Nephron progenitor cell (in vitro differentiated cells): ENCODE measurements around the gene NR6A1.

Experiments used
- DNase-seq: peaks from one replicate; pipeline ENCODE4 v3.0.0; 2021
- H3K27ac Mint-ChIP-seq: 2 replicates; pipeline ENCODE4 v1.8.0; 2021; ENCODE audit warnings: mild to moderate bottlenecking, moderate library complexity, mixed read lengths
- H3K27me3 Mint-ChIP-seq: 2 replicates; pipeline ENCODE4 v1.8.0; 2021; ENCODE audit warnings: mild to moderate bottlenecking, low read depth, mixed read lengths; ENCODE audit not compliant: poor library complexity
- H3K36me3 Mint-ChIP-seq: 2 replicates; pipeline ENCODE4 v1.8.0; 2021; ENCODE audit warnings: low read depth, mixed read lengths
- H3K4me1 Mint-ChIP-seq: 2 replicates; pipeline ENCODE4 v1.8.0; 2021; ENCODE audit warnings: mixed read lengths
- H3K4me3 Mint-ChIP-seq: 2 replicates; pipeline ENCODE4 v1.8.0; 2021; ENCODE audit warnings: mild to moderate bottlenecking, moderate library complexity, mixed read lengths
- H3K9me3 Mint-ChIP-seq: 2 replicates; pipeline ENCODE4 v1.8.0; 2021; ENCODE audit warnings: mild to moderate bottlenecking, moderate library complexity, mixed read lengths
- TF ChIP-seq, protein P1 (sequence below): fragments of 200-600 bp; sonication (generic); IDR thresholded peaks from 2 replicates; pipeline ENCODE4 v1.5.0; 2021; ENCODE audit warnings: antibody characterized with exemption

NR6A1 gene

DNA sequence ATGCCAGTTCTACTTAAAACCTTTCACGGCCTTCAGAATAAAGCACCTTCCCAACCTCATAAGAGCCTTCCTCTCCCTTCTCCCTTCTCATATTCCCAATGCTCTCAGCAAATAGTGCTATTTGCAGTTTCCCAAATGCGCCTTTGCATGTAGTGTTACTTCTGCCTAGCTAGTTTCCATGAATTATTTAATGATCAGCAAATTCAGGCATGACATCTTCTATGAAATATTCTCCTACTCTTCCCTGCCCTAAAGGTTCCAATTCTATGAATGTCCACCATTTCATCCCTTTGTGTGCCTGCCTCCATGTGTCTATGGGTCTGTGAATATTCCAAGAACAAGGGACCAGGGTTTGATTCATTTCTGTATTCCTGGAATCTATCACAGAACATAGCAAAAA is 165.1 kb downstream of the NR6A1 start:
- Mint-ChIP-seq H3K27me3 (no peaks in the 10 kb centered on the region), H3K9me3 (no peaks in the 10 kb centered on the region), H3K27ac (peak overlapping the region; percentile 3), H3K4me1 (peaks cover 36% of the 10 kb centered on the region), H3K4me3 (no peak overlapping the region), H3K36me3 (peaks cover 6% of the 10 kb centered on the region)
- TF ChIP-seq, protein P1, sequence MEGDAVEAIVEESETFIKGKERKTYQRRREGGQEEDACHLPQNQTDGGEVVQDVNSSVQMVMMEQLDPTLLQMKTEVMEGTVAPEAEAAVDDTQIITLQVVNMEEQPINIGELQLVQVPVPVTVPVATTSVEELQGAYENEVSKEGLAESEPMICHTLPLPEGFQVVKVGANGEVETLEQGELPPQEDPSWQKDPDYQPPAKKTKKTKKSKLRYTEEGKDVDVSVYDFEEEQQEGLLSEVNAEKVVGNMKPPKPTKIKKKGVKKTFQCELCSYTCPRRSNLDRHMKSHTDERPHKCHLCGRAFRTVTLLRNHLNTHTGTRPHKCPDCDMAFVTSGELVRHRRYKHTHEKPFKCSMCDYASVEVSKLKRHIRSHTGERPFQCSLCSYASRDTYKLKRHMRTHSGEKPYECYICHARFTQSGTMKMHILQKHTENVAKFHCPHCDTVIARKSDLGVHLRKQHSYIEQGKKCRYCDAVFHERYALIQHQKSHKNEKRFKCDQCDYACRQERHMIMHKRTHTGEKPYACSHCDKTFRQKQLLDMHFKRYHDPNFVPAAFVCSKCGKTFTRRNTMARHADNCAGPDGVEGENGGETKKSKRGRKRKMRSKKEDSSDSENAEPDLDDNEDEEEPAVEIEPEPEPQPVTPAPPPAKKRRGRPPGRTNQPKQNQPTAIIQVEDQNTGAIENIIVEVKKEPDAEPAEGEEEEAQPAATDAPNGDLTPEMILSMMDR, result no peak
- DNase-seq, result no peak

DNA sequence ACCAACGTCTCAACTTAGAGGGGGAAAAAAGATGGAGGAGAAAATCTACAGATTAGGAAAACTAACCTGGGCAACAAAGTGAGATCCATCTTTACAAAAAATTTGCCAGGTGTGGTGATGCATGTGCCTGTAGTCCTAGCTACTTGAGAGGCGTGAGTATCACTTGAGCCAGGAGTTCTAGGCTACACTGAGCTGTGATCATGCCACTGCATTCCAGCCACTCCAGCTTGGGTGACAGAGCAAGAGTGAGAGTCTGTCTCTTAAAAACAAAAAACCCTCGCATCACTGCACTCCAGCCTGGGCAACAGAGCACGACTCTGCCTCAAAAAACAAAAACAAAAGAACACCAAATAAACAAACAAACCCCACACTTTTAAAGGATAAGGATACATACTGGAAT is 165.9 kb downstream of the NR6A1 start:
- Mint-ChIP-seq H3K27ac (peak overlapping the region; percentile 46), H3K27me3 (no peaks in the 10 kb centered on the region), H3K4me1 (peaks cover 36% of the 10 kb centered on the region), H3K36me3 (peaks cover 11% of the 10 kb centered on the region), H3K9me3 (peaks cover 5% of the 10 kb centered on the region), H3K4me3 (no peak overlapping the region)
- TF ChIP-seq, protein P1, result no peak
- DNase-seq, result no peak

DNA sequence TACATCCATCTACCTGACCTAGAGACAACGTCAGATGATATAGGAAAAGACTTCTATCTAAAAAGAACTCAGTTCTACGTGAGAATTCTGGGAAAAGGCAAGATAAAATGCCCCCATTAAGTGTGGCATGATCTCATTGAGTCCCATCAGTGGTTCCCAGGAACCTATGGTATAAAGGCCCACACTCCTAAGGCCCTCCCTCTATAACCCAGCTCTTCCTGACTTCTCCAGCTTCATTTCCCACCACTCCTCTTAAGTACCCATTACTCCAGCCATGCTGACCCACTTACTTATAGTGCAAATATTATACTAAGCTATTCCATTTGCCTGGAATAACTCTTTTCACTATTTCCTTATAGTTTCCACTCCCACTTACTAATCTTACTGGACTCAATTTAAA is 168.5 kb downstream of the NR6A1 start:
- Mint-ChIP-seq H3K9me3 (peaks cover 9% of the 10 kb centered on the region), H3K27me3 (no peaks in the 10 kb centered on the region), H3K4me1 (peaks cover 42% of the 10 kb centered on the region), H3K36me3 (peaks cover 21% of the 10 kb centered on the region), H3K4me3 (no peak overlapping the region), H3K27ac (no peak overlapping the region)
- TF ChIP-seq, protein P1, result no peak
- DNase-seq, result no peak

DNA sequence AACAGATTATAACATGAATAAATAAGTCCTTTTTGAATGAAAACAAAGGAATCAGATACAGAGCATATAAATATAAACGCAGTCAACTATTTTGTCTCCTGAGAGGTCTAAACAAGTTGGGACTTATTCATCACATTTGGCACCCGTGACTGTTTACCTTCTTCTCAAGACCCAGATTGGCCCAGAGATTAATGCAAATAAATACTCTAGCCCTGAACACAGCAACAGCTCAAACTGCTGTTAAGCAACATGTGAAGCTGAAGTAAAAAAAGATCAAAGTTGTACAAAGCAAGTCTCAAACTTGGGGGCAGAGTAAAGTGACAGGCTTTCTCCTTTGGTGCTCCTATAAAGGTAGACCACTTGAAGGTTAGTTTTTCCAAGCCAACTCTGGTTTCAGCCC is 168.9 kb downstream of the NR6A1 start:
- Mint-ChIP-seq H3K36me3 (peaks cover 21% of the 10 kb centered on the region), H3K27me3 (no peaks in the 10 kb centered on the region), H3K4me1 (peaks cover 46% of the 10 kb centered on the region), H3K4me3 (no peak overlapping the region), H3K9me3 (peaks cover 9% of the 10 kb centered on the region), H3K27ac (no peak overlapping the region)
- no peak for DNase-seq
- TF ChIP-seq, protein P1, result no peak

DNA sequence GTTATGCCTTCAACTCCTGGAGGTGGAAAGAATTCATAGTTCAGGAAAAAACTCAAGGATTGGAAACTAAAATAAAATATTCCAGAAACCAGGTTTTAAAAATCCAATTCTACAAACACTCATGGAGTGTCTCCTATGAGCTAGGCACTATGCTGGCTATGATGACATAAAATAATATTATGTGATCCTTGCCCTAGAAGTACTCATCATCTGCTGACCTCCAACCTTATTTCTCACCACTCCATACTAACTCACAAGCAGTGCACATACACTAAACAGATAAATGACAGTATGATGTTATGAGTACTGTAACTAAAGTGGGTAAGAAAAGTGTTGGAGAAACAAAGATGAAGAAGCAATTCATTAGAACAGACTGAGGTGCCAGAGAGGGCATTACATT is 170.7 kb downstream of the NR6A1 start:
- no peak for DNase-seq
- H3K36me3 Mint-ChIP-seq, result peaks cover 21% of the 10 kb centered on the region
- H3K4me1 Mint-ChIP-seq, result peaks cover 57% of the 10 kb centered on the region
- H3K27ac Mint-ChIP-seq, result no peak overlapping the region
- TF ChIP-seq, protein P1, result no peak
- H3K9me3 Mint-ChIP-seq, result peaks cover 9% of the 10 kb centered on the region
- no peaks in the 10 kb centered on the region for H3K27me3 Mint-ChIP-seq
- no peak overlapping the region for H3K4me3 Mint-ChIP-seq

DNA sequence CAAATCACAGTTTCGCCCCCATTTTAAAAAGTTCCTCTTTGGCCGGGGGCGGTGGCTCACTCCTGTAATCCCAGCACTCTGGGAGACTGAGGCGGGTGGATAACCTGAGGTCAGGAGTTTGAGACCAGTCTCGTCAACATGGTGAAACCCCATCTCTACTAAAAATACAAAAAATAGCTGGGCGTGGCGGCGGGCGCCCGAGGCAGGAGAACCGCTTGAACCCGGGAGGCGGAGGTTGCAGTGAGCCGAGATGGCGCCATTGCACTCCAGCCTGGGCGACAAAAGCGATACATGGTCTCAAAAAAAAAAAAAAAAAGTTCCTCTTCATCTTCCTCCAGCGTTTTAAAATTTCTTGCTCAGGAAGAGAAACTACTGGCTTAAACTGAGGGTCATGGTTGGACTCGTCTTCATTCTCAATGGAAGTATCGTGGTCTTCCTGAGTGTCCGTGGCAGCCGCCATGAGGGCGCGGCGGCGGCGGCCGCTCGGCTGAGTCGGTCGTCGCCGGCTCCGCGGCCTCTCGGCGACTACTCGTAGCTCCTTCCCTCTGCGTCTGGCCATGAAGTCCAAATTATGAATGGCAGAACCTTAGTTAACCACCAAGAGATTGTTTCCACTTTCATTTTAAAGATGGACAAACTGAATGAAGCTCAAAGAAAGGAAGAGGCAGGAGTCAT is 171.9 kb downstream of the NR6A1 start:
- peaks cover 9% of the 10 kb centered on the region for H3K9me3 Mint-ChIP-seq
- no peaks in the 10 kb centered on the region for H3K27me3 Mint-ChIP-seq
- TF ChIP-seq, protein P1, result no peak
- DNase-seq, result no peak
- peaks cover 57% of the 10 kb centered on the region for H3K4me1 Mint-ChIP-seq
- H3K27ac Mint-ChIP-seq, result no peak overlapping the region
- H3K4me3 Mint-ChIP-seq, result no peak overlapping the region
- H3K36me3 Mint-ChIP-seq, result peaks cover 21% of the 10 kb centered on the region
